Sigmoid colon (tissue), 4 donors: ENCODE measurements around the gene C1orf210.

Experiments used
- EP300 ChIP-seq, 4 donors: sonication (generic); formaldehyde crosslinking; IDR thresholded peaks; one replicate each; pipeline ENCODE4 v1.6.1; 2017; ENCODE audit warnings: antibody characterized with exemption in 4 of 4
- POLR2AphosphoS5 ChIP-seq, 4 donors: sonication (generic); formaldehyde crosslinking; IDR thresholded peaks; one replicate each; pipeline ENCODE4 v1.6.1; 2017; ENCODE audit warnings: antibody characterized with exemption in 4 of 4

DNA sequence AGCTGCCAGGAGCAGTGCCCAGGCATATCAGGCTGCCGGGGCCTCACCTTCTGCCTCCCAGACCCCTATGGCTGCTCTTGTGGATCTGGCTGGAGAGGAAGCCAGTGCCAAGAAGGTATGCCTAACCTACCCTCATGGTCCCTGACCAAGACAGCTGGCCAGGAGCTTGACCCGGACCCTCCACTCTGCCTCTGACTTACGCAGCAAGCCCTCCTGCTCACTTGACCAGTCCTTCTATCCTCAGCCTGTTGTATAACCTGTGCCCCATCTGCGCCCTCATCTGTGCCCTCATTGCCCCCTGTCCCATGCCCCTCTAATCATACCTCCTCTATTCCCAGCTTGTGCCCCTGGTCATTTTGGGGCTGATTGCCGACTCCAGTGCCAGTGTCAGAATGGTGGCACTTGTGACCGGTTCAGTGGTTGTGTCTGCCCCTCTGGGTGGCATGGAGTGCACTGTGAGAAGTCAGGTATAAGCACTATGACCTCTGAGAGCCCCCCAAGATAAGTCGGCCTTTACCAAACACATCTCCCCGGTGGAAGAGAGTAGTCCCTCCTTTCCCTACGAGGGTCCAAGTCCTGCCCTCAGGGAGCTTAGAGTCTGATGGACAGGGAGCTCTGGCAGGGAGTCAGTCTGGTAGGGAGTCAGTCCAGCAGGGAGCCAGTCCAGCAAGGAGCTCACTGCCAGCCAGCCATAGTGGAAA is 22.2 kb upstream of the C1orf210 start:
- TF ChIP-seq POLR2AphosphoS5 (IDR thresholded peaks at IDR 0.05) (no peak), EP300 (IDR thresholded peaks at IDR 0.05) (no peak)
